Ramos (cell line): ENCODE measurements around the gene PLOD3.
"Not testable (repeated sequence)": the region's sequence is repeated elsewhere in the genome, so short reads cannot be mapped to it uniquely, and the experiment has no call there.

Experiments used
- in situ Hi-C: fragments of 300-500 bp; cut with MboI; formaldehyde crosslinking; loops from one replicate; pipeline ENCODE4 v1.14.3; 2022; ENCODE audit warnings: low sequenced_read_pairs; ENCODE audit not compliant: unreplicated experiment

Gene PLOD3

GRCh38 chr7:101216001-101216859, 1.2 kb downstream of the PLOD3 start:
- in situ Hi-C loops, result no loop called here

GRCh38 chr7:101212014-101212413, 5.4 kb downstream of the PLOD3 start:
- in situ Hi-C loops, result no loop called here

- in situ Hi-C loops, result no loop called here
These were observed 5.9 kb downstream of the PLOD3 start for GRCh38 chr7:101211501-101211900.

GRCh38 chr7:101210143-101210542, 7.2 kb downstream of the PLOD3 start:
- in situ Hi-C loops, result no loop called here

GRCh38 chr7:101208794-101209193, 8.6 kb downstream of the PLOD3 start:
- in situ Hi-C loops, result no loop called here

- in situ Hi-C loops, result no loop called here
These were observed 9.9 kb downstream of the PLOD3 start for GRCh38 chr7:101207459-101207858.

GRCh38 chr7:101206665-101207042, 10.7 kb downstream of the PLOD3 start:
- in situ Hi-C loops, result no loop called here

- in situ Hi-C loops, result no loop called here
These were observed 11.3 kb downstream of the PLOD3 start for GRCh38 chr7:101205901-101206664.

GRCh38 chr7:101203740-101204738, 13.3 kb downstream of the PLOD3 start:
- in situ Hi-C loops, result not testable (repeated sequence)

- in situ Hi-C loops, result no loop called here
These were observed 14.8 kb downstream of the PLOD3 start for GRCh38 chr7:101202603-101202918.

- in situ Hi-C loops, result no loop called here
These were observed 15.4 kb downstream of the PLOD3 start for GRCh38 chr7:101201695-101202602.

GRCh38 chr7:101200862-101201599, 16.4 kb downstream of the PLOD3 start, which contains the start of gene MOGAT3:
Gene MOGAT3 (minus strand): TSS chr7:101201036. CDS start chr7:101200854, 182 bp downstream.
- in situ Hi-C loops, result no loop called here

GRCh38 chr7:101200504-101200861, 16.9 kb downstream of the PLOD3 start:
- in situ Hi-C loops, result no loop called here

GRCh38 chr7:101199522-101199921, 17.9 kb downstream of the PLOD3 start:
- in situ Hi-C loops, result not testable (repeated sequence)

GRCh38 chr7:101198476-101198875, 18.9 kb downstream of the PLOD3 start:
- in situ Hi-C loops, result no loop called here

GRCh38 chr7:101197991-101198390, 19.4 kb downstream of the PLOD3 start:
- in situ Hi-C loops, result no loop called here

GRCh38 chr7:101195884-101196283, 21.5 kb downstream of the PLOD3 start:
- in situ Hi-C loops, result no loop called here

GRCh38 chr7:101189109-101189508, 28.3 kb downstream of the PLOD3 start:
- in situ Hi-C loops, result no loop called here
